GM21737 (cell line): Measurements from ENCODE around the gene NDUFAF8.
A peak's percentile ranks its signal among the peaks of the same experiment; 100 is the strongest.
"Not testable (repeated sequence)": the region's sequence is repeated elsewhere in the genome, so short reads cannot be mapped to it uniquely, and the experiment has no call there.

Experiments
- ATAC-seq: cut with Tn5 transposase; IDR thresholded peaks from one replicate; pipeline ENCODE4 v1.9.1; 2021; ENCODE audit warnings: mild to moderate bottlenecking, moderate library complexity; ENCODE audit not compliant: unreplicated experiment

Gene NDUFAF8

DNA sequence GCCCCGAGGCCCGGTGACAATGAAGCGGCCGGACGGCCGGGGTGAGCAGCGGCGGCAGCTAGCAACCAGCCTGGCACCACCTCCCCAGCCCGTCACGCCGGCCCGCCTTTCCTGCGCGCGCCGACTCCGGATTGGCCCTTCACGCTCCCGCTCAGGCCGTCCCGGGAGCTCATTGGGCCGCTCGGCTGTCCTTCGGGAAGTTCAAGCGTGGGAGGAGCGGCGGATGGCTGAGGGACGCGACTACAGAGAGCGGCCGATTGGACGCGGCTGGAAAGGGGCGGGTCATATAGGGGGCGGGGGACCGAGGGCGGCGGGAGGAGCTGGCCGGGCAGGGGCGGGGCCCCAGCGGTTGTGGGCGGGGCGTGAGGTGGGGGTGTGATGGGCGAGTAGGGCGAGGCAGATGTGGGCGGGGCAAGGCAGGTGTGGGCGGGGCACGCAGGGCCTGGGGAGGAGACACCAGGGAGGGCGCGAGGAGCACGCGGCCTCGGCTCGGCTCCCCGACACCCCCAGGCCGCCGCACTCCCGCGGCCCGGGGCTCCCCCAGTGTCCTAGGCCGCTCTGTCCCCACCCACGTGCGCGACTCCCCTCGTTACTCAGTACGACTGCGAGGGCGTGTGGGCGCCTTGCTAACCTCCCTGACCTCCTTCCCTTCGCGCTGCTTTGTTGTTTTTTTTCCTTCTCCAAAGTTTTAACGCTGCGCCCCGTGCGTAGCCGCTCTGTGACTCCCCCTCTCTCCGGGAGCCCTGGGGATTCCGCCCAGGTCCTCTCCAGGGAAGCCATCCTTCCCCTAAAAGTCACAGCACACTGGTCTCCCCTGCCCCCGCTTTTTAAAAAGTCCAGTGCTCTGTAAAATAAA lies 16.0 kb upstream of the NDUFAF8 start, which contains the start of gene CEP131:
CEP131 (minus strand) TSS at position 60 of the 856 bp plus-strand sequence. CDS start 2,909 bp downstream, outside the sequence.
- peak; percentile 92 for ATAC-seq

DNA sequence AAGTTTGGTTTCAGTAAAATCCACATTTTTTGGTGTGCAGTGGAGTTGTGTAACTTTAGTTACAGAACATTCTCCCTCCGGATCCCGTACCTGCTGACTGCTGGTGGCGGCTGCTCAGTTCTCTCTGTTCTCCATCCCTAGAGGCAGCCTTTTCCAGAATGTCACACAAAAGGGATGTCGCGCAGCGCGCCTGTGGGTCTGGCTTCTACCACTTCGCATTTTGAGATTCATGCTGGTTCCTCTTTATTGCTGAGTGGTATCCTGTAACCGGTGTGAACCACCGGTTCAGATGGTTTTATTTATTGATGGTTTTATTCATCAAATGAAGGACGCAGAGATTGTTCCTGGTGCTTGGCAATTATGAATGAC lies 15.4 kb upstream of the NDUFAF8 start:
- ATAC-seq, result no peak

DNA sequence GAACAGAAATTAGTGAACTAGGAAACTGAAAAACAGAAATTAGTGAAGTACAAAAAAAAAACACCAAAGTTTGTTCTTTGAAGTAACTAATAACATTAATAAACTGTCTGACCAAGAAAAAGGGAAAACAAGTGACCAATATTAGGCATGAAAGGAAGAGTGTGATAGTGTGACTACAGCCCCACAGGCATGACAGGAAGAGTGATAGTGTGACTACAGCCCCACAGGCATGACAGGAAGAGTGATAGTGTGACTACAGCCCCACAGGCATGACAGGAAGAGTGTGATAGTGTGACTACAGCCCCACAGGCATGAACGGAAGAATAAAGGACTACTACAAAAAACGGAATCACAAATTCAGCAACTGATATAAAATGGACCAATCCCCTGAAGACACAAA lies 11.5 kb upstream of the NDUFAF8 start:
- ATAC-seq, result not testable (repeated sequence)

DNA sequence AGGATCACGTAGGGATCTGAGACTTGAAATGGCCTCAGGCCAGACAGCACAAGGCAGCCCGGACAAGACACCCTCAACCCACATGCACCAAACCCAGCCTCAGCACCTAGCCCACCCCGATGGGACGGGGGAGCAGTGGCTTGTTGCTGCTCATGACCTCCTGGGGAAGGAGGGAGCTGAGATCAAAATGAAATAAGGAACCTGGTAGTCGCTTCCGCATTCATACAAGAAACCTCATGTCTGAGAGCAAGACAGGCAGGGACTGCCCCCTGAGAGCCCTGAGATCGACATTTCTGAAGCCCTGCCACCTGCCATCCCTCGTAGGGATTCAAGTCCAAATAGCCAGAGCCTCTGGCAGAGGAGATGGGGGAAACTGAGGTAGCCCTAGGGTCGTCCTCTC lies 10.7 kb upstream of the NDUFAF8 start:
- ATAC-seq, result no peak

DNA sequence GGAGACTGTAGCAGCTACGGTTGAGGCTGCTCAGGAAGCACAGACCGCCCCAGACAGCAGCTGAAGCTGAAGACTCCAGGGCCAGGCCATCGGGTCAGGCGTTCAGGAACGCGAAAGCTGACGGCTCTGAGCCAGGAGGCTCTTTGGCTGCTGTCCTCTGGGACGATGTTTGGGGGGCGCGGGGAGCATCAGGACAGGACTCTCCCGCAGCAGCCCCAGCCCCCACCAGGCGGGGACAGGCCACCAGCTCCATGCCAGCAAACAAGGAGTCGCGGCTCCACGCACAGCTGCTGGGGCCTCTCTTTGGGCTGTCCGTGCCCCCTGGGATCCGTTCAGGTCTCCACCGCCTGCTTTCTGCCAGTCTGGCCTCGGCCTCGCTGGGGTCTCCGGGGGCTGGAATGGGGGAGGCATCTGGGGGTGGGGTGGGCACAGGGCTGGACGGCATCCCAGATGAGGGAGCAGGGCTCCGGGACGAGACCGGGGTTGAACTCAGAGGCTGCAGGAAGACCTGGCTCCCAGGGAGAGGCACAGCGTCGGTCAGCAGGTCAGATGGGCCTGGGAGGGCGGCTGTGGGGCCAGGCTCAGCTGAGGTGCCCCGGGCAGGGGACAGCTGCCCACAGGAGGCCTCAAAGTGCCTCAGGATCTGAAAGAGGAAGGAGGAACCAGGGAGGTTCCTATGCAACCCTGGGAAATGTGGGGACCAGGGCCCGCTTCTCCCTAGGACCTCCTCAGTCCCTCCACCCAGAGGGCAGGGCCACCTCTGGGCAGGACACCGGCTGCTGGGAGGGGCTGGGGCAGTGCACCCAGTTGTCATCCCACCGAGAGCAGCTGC lies 10.1 kb upstream of the NDUFAF8 start:
- no peak for ATAC-seq

DNA sequence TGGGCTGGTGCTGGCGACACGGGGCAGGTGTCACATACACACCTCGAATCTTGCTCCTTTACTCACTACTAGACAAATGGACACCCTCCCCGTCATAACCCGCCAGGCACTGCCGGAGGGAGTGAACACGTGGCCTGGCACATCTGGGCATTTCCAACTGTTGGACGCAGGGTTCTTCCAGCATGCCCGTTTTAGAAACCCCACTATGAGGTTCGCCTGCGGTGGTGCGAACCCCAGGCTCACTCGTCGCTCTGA lies 9.5 kb upstream of the NDUFAF8 start:
- ATAC-seq, result no peak

DNA sequence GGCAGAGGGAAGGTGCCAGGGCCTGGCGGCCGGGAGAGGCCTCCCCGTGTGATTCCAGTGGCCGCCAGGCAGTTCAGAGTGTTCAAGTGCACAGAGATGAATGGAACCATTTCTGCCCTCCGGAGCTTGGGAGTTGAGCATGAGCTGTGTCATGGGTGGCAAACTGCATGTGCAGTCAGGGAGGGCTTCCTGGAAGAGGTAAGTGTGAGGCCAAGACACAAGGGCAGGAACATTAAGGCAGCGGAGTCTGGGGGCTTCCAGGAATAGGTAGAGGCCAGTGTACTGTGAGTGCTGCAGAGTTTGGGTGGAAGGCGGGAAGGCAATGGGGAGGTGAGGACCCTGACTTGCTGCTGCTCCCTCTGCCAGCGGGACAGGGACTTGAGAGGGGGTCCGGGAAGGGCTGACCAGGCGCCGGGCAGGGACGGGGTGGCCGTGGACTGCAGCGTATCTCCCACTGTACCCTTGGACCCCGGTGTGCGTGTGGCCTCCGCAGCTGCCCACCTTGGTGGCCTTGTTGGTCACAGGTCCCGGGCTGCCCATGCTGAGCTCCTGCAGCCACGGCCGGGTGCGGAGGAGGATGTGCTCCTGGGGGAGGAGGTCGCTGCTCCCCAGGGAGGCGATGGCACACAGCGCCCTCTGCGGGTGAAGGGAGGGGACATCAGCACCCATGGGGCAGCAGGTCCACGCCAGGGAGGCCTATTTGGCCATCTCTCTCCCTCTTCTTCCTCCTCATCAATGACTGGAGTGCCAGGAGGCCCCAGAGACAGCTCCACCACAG lies 8.9 kb upstream of the NDUFAF8 start:
- ATAC-seq, result no peak

DNA sequence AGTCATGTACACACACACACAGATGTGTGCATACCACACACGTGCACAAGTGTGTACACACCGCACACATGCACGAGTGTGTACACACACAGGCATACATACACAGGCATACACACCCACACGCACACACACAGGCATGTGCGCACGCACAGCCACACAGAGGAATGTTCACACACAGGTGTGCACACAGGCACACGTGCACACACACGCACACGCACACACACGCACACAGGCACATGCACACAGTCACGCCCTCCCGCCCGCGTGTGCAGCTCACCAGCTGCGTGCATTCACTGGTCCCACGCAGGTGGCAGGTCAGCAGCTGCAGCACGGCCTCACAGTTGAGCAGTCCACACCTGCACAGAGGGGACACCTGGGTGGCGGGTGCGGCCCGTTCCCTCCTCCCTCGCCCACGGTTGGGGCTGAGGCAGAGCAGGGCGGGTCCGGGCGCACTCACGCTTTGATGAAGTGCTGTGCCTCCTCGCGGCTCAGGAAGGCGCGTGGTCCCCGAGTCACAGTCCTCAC lies 7.9 kb upstream of the NDUFAF8 start:
- no peak for ATAC-seq

DNA sequence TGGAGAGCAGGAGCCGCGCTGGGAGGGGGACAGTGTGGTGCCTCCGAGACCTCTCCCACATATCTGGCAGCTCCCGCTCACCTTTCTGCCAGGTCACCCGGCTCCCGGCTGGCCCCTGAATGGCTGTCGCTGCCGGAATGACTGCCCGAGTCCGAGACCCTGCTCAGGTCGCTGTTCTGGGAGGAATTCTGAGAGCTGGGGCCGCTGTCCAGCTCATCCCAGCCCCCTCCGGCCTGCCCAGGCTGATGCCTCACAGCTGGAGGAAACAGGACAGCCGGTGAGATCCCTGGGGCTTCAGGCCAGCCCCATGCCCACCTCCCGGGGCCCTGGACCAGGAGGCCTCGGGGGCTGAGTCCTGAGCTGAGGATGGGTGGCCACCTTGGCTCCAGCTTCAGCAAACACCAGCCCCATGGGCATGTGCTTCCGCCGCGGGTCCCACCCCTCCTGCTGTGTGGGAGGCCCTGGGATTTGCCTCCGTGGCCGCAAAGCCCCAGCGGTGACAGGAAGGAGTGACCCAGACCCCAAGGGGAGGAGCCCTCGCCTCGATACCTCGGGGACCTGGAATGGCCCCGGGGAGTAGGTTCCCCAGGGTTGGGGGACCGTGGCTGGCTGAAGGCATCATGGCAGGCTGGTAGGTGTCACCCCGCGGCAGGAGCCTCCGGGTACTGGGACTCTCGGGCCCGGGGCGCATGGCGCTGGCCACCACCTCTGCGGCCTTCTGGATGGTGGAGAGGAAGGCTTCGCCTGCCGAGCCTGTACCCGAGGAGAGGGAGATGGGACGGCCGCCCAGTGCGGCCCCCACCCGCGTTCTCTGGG lies 7.1 kb upstream of the NDUFAF8 start:
- ATAC-seq, result no peak

DNA sequence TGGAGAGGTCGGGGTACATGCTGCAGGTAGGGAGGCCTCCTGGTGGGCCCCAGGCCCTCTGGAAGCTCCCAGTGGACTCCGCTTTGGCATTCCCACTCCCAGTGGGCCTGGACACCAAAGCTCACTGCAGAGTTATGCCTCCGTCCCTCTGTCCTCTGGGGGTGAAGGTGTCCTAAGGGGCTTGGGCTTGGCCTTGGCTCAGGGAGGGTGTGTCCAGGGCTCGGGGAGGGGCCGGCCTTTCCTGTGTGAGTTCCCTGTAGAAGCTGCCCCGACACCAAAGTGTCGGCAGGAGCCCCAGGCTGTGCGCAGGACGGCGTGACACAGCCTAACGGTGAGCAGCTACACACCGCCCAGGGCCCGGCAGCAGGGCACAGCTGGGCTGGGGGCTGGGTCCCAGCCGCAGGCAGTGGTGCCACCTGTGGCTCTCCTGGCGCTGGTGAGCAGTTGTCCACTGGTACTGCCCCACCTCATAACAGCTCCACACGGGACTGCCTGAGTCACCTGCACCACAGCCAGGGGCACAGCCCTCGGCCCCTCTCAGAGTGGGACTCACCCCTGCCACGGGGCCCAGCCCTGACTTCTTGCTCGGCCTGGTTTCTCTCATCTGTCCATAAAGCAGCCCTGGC lies 6.4 kb upstream of the NDUFAF8 start:
- no peak for ATAC-seq

DNA sequence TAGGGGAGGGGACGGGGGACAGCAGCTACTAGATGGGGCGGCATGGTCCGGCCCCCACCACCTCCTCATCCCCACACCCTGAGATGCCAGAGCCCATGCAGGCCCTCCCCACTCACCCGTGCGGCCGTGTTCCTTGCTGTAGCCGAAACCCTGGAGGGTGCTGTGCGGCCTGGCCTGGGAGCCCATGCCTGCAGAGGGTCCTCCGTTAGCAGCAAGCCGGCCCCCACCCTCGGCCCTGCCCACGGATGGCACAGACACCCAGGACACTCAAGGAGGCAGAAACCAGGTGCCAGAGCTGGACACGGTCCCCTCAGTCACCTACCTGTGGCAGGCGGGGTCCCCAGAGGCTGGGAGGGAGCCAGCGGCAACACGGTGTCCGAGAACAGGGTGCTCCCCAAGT lies 5.8 kb upstream of the NDUFAF8 start:
- no peak for ATAC-seq

DNA sequence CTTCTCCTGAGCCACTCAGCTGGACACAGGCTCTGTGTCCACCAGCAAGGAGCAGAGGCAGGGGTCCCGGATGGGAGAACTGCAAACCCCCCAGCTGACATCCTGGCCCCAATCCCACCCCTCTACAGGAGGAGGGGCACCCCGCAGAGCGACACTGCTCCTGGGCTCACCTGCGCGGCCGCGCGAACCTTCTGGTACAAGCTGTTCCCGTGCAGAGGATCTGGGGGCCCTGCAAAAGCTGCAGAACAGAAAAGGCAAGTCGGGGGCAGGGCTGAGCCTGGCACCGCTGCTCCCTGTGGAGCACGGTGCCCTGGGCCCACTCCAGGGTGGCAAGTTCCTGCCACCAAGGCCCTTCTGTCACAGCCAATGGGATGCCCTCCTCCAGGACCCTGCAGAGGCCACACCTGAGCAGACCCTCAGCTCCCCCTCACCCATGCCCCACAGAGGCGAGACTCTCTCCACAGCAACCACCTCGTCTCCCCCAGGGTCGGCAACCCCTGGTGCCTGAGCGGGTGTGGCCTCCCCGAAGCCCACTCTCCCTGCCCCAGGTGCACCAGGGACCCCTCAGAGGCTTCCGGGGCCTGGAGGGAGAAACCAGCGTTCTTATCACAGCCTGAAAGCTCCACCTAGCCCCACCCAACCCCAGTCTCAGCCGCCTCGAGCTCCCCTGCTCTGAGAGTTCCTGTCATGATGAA lies 5.2 kb upstream of the NDUFAF8 start:
- ATAC-seq, result no peak

DNA sequence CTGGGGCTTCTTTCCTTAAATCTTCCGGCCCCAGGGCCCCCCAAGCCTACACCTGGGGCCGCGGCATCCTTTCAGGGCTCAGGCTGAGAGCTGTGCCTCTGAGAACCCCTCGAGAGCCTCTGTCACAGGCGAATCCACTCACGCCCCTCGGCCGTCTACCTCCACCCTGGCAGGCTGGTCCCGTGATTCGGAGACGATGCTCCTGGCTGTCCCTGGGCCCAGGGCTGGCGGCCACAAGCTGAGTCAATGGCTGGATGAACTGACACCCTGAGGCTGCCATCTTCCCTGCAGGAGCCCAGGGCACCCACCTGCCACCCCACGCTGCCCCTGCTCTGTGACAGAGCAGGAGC lies 4.6 kb upstream of the NDUFAF8 start:
- ATAC-seq, result no peak

DNA sequence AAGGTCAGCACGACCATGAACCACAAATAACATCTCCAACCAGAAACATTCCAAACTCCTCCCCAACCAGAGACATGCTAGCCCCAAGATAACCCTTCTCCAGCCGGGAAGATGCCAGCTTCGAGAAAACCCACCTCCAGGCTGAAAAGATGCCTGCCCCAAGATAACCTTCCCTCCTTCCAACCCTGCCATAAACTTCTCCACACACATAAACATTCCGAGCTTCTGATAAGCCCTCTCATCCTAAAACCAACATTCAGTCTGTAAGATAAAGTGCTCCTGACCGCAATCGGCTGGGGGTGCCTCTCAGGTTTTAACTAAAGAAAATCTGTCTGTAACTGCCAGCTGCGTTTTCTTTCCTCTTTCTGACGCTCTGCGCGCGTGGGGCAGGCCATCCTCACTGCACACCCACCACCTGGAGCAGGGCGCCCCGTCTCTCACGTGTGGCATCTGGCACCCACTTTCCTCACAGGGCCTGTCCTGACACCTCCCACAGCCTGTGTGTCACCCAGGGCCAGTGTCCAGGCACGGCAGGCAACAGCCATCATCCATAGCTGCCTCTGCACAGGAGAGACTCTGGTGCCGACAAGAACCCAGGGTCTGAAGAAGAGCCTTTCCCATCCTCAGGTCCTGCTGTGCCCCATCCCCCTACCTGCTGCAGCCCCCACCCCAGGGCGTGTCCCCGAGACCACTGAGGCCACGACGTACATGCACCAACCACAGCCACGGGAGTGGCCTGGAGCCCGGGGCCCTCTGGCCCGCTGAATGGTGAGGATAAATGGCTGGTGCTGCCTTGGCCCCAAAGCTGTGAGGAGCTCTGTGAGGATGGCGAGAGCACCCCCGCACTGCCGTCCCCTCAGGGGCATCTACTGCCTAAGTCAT lies 3.9 kb upstream of the NDUFAF8 start:
- no peak for ATAC-seq

DNA sequence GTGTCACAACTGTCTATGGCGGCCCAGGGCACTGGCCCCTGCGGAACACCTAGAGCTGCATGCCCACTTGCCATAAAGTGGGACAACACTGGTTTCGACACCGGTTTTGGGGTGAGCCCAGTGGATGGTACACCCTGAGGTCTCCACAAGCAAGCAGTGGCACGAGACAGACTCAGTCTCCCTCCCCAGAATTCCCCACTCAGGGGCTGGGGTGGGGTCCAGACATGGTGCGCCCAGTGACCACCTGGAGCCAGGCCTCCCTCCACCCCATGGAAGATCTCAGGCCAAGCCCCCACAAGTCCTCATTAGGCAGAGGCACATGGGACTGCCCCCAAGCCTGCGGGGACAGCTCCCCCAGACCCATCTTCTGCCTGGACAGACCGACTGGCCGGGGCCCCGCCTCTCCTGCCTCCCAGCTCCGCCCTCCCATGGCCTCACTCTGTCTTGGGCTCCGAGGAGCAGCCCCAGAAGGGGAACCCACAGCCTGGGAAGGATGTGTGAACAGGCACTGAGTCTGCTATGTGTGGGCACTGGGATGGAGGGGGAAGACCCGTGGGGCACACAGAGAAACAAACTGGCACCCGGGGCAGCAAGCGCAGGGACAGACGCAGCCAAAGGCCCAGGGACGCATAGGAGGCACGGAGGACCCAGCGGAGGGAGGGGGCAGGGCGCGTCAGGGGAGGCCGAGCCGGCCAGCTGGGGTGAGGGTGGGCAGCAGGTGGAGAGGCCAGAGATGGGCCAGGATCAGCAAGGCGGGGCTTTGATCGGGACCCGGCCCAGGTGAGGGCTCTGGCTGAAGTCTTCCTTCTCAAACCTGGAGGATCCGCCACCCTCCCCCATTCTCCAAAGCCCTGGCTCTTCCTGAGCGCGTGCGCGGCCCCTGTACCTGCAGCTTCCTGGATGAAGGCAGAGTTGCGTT lies 3.0 kb upstream of the NDUFAF8 start:
- ATAC-seq, result no peak

DNA sequence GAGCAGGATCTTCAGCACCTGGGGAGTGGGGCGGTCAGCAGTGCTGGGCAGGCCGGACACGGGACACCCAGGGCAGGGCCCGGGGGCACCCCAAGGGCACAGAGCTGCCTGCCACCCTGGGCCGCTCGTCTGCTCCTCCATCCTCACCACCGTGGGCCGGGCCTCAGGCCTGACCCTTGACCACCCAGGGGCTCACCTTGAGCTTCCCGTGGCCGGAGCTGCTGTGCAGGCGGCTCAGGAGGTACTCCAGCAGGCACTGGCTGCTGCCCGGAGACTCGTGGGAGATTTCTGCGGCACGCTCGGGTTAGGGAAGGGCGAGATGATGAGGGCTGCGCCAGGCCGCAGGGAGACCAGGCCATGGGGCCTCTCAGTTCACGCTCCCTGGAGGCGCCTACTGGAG lies 2.3 kb upstream of the NDUFAF8 start:
- ATAC-seq, result no peak
